Breast epithelium (tissue), 3 donors: ENCODE data around the gene WNT11.

Experiments used
- CTCF ChIP-seq, 3 donors: fragments of 450-650 bp; IDR thresholded peaks; one replicate each; pipeline ENCODE4 v1.5.1; 2016 to 2017; ENCODE audit warnings: antibody characterized with exemption in 3 of 3, mild to moderate bottlenecking in 3 of 3, moderate library complexity in 3 of 3
- POLR2A ChIP-seq: fragments of 450-650 bp; IDR thresholded peaks from one replicate; pipeline ENCODE4 v1.6.1; 2016; ENCODE audit warnings: antibody characterized with exemption, mild to moderate bottlenecking, moderate library complexity
- POLR2AphosphoS5 ChIP-seq, 3 donors: sonication (generic); formaldehyde crosslinking; IDR thresholded peaks; one replicate each; pipeline ENCODE4 v1.6.1; 2017; ENCODE audit warnings: antibody characterized with exemption in 3 of 3

GRCh38 chr11:76248210-76248609 lies 41.9 kb upstream of the WNT11 start:
- TF ChIP-seq CTCF (IDR thresholded peaks at IDR 0.05): no peak
- no peak for TF ChIP-seq POLR2AphosphoS5 (IDR thresholded peaks at IDR 0.05)
- TF ChIP-seq POLR2A: no peak
